Measurements from ENCODE around the gene HPN.

GRCh38 chr19:35093430-35093829 lies 51.9 kb downstream of the HPN start:
- TF ChIP-seq POLR2AphosphoS5 (IDR thresholded peaks at IDR 0.05) (no peak), POLR2A (IDR thresholded peaks at IDR 0.05) (no peak)
